A549 (cell line): ENCODE data around the gene PCNX2. TPM values are rescaled to one million over a fixed set of nuclear protein-coding genes. Genes with fewer than 3 reads are reported as not detected.

Source experiments
- ATAC-seq, 2 experiments: fragments of 200-7000 bp in 1 of 2; fragments of >200 bp in 1 of 2; cut with Nextera tagmentation in 1 of 2; cut with Tn5 transposase in 1 of 2; 3 replicates each; pipeline versions ENCODE4 v1.8.0 to v1.9.1; 2018 to 2020; ENCODE audit warnings: mild to moderate bottlenecking in 1 of 2, moderate library complexity in 1 of 2
- CTCF ChIA-PET: fragments of 300-600 bp; sonication (Branson Sonifier 250); formaldehyde crosslinking; extraction: SDS; loops from one replicate; lab custom pipeline; 2021; ENCODE audit warnings: antibody characterized with exemption, inconsistent platforms; lab: Yijun Ruan, JAX
- POLR2A ChIA-PET: fragments of 350-600 bp; formaldehyde crosslinking; extraction: SDS; loops from one replicate; lab custom pipeline; 2021; ENCODE audit warnings: antibody characterized with exemption, inconsistent platforms; lab: Yijun Ruan, JAX
- DNase-seq, 2 experiments: peaks; one replicate each; pipeline versions ENCODE4 v3.0.0 to v3.0.0-alpha.2; 2011 to 2016; ENCODE audit warnings: low read depth in 1 of 2, low spot score in 1 of 2
- FAIRE-seq: peaks from 2 replicates; lab custom pipeline; 2011; peaks lifted over from hg19 to GRCh38; lab: Jason Lieb, UNC
- H3K27ac ChIP-seq, 2 experiments: fragments of >200 bp; sonication (Bioruptor Twin); formaldehyde crosslinking; 3 replicates each; pipeline ENCODE4 v1.5.1; 2016 to 2017
- H3K4me1 ChIP-seq: fragments of >200 bp; sonication (Bioruptor Twin); formaldehyde crosslinking; 3 replicates; pipeline ENCODE4 v1.6.1; 2016
- H3K4me2 ChIP-seq: fragments of >200 bp; sonication (Bioruptor Twin); formaldehyde crosslinking; 3 replicates; pipeline ENCODE4 v1.6.1; 2016
- H3K4me3 ChIP-seq: fragments of >200 bp; sonication (Bioruptor Twin); formaldehyde crosslinking; 3 replicates; pipeline ENCODE4 v1.5.1; 2016
- H3K9me3 ChIP-seq: fragments of >200 bp; sonication (Bioruptor Twin); formaldehyde crosslinking; 3 replicates; pipeline ENCODE4 v1.6.1; 2016
- CEBPB ChIP-seq, 2 experiments: fragments of >200 bp in 1 of 2; sonication (Bioruptor Twin) in 1 of 2; formaldehyde crosslinking in 1 of 2; IDR thresholded peaks; 2 replicates each; pipeline ENCODE4 v1.6.1; 2012 to 2016
- CHD2 ChIP-seq: fragments of 150-350 bp; IDR thresholded peaks from 2 replicates; pipeline ENCODE4 v1.6.1; 2014; ENCODE audit warnings: low read length; ENCODE audit not compliant: partially characterized antibody
- EHMT2 ChIP-seq: fragments of 200-600 bp; sonication (generic); IDR thresholded peaks from 2 replicates; pipeline ENCODE4 v1.6.1; 2016; ENCODE audit warnings: antibody characterized with exemption, low read depth, mild to moderate bottlenecking, moderate library complexity
- EP300 ChIP-seq, 2 experiments: fragments of >200 bp; sonication (Bioruptor Twin); formaldehyde crosslinking; IDR thresholded peaks; 2 replicates in 1 of 2; 3 replicates in 1 of 2; pipeline ENCODE4 v1.6.1; 2016 to 2017
- FOSL2 ChIP-seq, 2 experiments: fragments of 450-650 bp in 1 of 2; fragments of >200 bp in 1 of 2; sonication (Bioruptor Twin) in 1 of 2; formaldehyde crosslinking; IDR thresholded peaks; 2 replicates each; pipeline versions ENCODE4 v1.5.0 to v1.6.1; 2016 to 2020; ENCODE audit warnings: mild to moderate bottlenecking in 1 of 2, moderate library complexity in 1 of 2
- HEYL ChIP-seq: fragments of 250-450 bp; sonication (Bioruptor Pico); IDR thresholded peaks from 2 replicates; pipeline ENCODE4 v1.8.0; 2021; ENCODE audit warnings: mild to moderate bottlenecking, moderate library complexity
- HOXA7 ChIP-seq: fragments of 250-450 bp; sonication (Bioruptor Pico); IDR thresholded peaks from 2 replicates; pipeline ENCODE4 v1.5.0; 2020; ENCODE audit warnings: mild to moderate bottlenecking, moderate library complexity
- HOXB13 ChIP-seq: fragments of 250-450 bp; sonication (Bioruptor Pico); IDR thresholded peaks from 2 replicates; pipeline ENCODE4 v1.5.0; 2020; ENCODE audit warnings: low read depth, mild to moderate bottlenecking, moderate library complexity
- JUNB ChIP-seq: fragments of >200 bp; sonication (Bioruptor Twin); formaldehyde crosslinking; IDR thresholded peaks from 2 replicates; pipeline ENCODE4 v1.6.1; 2016
- NPAS2 ChIP-seq: fragments of 250-450 bp; sonication (Bioruptor Pico); IDR thresholded peaks from 2 replicates; pipeline ENCODE4 v1.8.0; 2022; ENCODE audit warnings: mild to moderate bottlenecking, moderate library complexity, borderline replicate concordance
- NR3C1 ChIP-seq: fragments of >200 bp; sonication (Bioruptor Twin); formaldehyde crosslinking; IDR thresholded peaks from 3 replicates; pipeline ENCODE4 v1.6.1; 2017
- PHF8 ChIP-seq: fragments of 200-600 bp; sonication (generic); IDR thresholded peaks from 2 replicates; pipeline ENCODE4 v1.6.1; 2016; ENCODE audit warnings: low read depth, mild to moderate bottlenecking, antibody characterized with exemption, moderate library complexity, borderline replicate concordance
- POLR2AphosphoS2 ChIP-seq: conservative IDR thresholded peaks from 2 replicates; pipeline ENCODE4 v1.6.1; 2012; ENCODE audit warnings: low read length, improper control_type of control experiment, inconsistent platforms
- RCOR1 ChIP-seq: fragments of 150-350 bp; IDR thresholded peaks from 2 replicates; pipeline ENCODE4 v1.6.1; 2014; ENCODE audit warnings: antibody characterized with exemption, low read length, low read depth
- RFX5 ChIP-seq: fragments of 450-650 bp; IDR thresholded peaks from 2 replicates; pipeline ENCODE4 v1.7.1; 2014; ENCODE audit warnings: antibody characterized with exemption, mild to moderate bottlenecking, moderate library complexity
- SMC3 ChIP-seq: fragments of >200 bp; sonication (Bioruptor Twin); formaldehyde crosslinking; IDR thresholded peaks from 3 replicates; pipeline ENCODE4 v1.6.1; 2018; ENCODE audit warnings: inconsistent platforms
- SREBF2 ChIP-seq: fragments of 450-650 bp; IDR thresholded peaks from 2 replicates; pipeline ENCODE4 v1.6.1; 2014; ENCODE audit warnings: mild to moderate bottlenecking, moderate library complexity
- TFCP2L1 ChIP-seq: fragments of 250-450 bp; sonication (Bioruptor Pico); IDR thresholded peaks from 2 replicates; pipeline ENCODE4 v1.5.0; 2021; ENCODE audit warnings: mild to moderate bottlenecking
- ZC3H11A ChIP-seq: fragments of 450-650 bp; IDR thresholded peaks from 2 replicates; pipeline ENCODE4 v1.6.1; 2014; ENCODE audit warnings: antibody characterized with exemption, mild to moderate bottlenecking
- ZNF302 ChIP-seq: fragments of 250-450 bp; sonication (Bioruptor Pico); IDR thresholded peaks from 2 replicates; pipeline ENCODE4 v1.9.0; 2021; ENCODE audit warnings: inconsistent platforms, mild to moderate bottlenecking, moderate library complexity
- WGBS: methylation state at CpG from one replicate; pipeline ENCODE4 v1.1.6; 2017; ENCODE audit errors: missing lambda C conversion rate; 5-methylcytosine and 5-hydroxymethylcytosine counted together
- polyA plus RNA-seq, 4 experiments: library from polyadenylated mRNA; depleted of rRNA in 3 of 4; stranded (reverse); fragments of >200 nt; fragmentation: RNase III in 1 of 4; extraction: RNeasy Plus Mini Kit Qiagen cat#74134 plus additional on column Dnase treatment in 1 of 4; gene quantifications; 2 replicates in 3 of 4; 3 replicates in 1 of 4; pipeline ENCODE4 v1.2.3, GENCODE V29; 2011 to 2017
- TF ChIP-seq, protein P1 (sequence below): IDR thresholded peaks from 2 replicates; pipeline ENCODE4 v1.6.1; 2012
- TF ChIP-seq, protein P2 (sequence below): fragments of >200 bp; sonication (Bioruptor Twin); formaldehyde crosslinking; IDR thresholded peaks from 3 replicates; pipeline ENCODE4 v1.5.1; 2016
- TF ChIP-seq, protein P3 (sequence below): fragments of >200 bp; sonication (Bioruptor Twin); formaldehyde crosslinking; IDR thresholded peaks from 3 replicates; pipeline ENCODE4 v1.6.1; 2016
- TF ChIP-seq, protein P4 (sequence below): fragments of 200-600 bp; sonication (generic); IDR thresholded peaks from 2 replicates; pipeline ENCODE4 v1.6.1; 2016; ENCODE audit warnings: antibody characterized with exemption, mild to moderate bottlenecking, moderate library complexity
- TF ChIP-seq, protein P5 (sequence below): IDR thresholded peaks from 2 replicates; pipeline ENCODE4 v1.6.1; 2012
- TF ChIP-seq, protein P6 (sequence below): fragments of 450-650 bp; IDR thresholded peaks from 2 replicates; pipeline ENCODE4 v1.6.1; 2014; ENCODE audit warnings: antibody characterized with exemption

PCNX2 gene
- polyA plus RNA-seq, 2 of the 4 experiments (the other 2 are of a cell fraction) = 8.8 to 27.2 TPM

DNA sequence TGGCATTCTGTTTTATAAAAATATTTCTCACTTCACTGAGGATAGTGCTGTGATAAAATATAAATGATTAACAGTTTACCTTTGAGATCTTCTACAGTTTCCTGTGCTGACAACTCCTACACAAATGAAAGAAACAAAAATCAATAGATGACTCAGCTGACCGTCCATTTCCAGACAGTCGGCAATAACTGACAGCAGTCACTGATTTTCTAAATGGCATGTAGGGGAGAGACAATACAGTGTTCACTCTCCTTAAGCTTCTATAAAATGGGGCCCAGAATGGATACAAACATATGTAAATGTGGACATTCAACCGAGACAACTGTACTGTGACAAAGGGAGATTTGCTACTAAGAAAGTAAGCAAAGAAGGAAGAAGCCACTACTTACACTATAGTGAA lies 34.3 kb downstream of the PCNX2 start:
- CTCF ChIA-PET = interaction anchor here (0.6 kb wide), 2 partner anchors 641 to 1194 kb away, joined by 3 read pairs; no protein-coding TSS in a partner anchor
- Histone ChIP-seq H3K4me3 (no peak overlapping the region), H3K27ac (peak overlapping the region; percentile 55 to 77; a peak in 5 of 6 replicates), H3K4me1 (peaks cover 29% of the 10 kb centered on the region), H3K9me3 (no peaks in the 10 kb centered on the region), H3K4me2 (peak overlapping the region; percentile 67)
- FAIRE-seq (peak; percentile 63), DNase-seq (peak in 1 of 2 experiments; percentile 38), ATAC-seq (peak; percentile 49 to 80; a peak in 5 of 6 replicates)
- WGBS = 2% methylated on average over 3 of the region's 3 CpGs
- POLR2A ChIA-PET = no interaction called here
- TF ChIP-seq FOSL2 (IDR thresholded peaks at IDR 0.05) (no peak; the same call in 1 of the 2 replicates), FOSL2 (CRISPR knock-in tag; IDR thresholded peaks at IDR 0.05) (peak; percentile 75), JUNB (0 out of 2 replicates have a peak, but pooled peaks have one; percentile 25), RFX5 (no peak)
- TF ChIP-seq, protein P1, sequence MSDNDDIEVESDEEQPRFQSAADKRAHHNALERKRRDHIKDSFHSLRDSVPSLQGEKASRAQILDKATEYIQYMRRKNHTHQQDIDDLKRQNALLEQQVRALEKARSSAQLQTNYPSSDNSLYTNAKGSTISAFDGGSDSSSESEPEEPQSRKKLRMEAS = no peak

DNA sequence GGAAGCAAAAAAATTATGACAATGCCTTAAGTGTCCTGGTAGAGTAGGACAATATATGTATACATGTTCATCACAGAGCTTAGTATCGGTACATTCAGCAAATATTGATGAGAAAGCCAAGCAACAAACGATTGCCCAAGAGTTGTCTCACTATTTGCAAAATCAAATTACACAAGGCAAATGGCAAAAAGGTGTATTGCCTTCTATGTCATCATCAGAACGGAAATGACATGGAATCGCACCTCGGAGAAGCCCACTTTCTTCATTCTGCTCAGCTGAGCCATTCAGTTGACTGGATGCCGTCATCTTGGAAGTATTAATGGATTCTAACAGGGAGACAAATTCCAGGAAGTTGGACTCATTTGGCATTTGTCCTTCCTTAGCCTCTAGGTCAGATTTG lies 37.7 kb downstream of the PCNX2 start:
- no peak overlapping the region for H3K27ac ChIP-seq
- no peak overlapping the region for H3K4me2 ChIP-seq
- POLR2A ChIA-PET = no interaction called here
- H3K4me3 ChIP-seq = no peak overlapping the region
- no peaks in the 10 kb centered on the region for H3K9me3 ChIP-seq
- CTCF ChIA-PET = no interaction called here
- FAIRE-seq = no peak
- 91% methylated on average over 6 of the region's 6 CpGs for WGBS
- ATAC-seq = no peak
- peaks cover 45% of the 10 kb centered on the region for H3K4me1 ChIP-seq
- DNase-seq = no peak
- TF ChIP-seq PHF8 (no peak), NPAS2 (CRISPR knock-in tag) (no peak), HOXA7 (no peak), SMC3 (no peak), CEBPB (IDR thresholded peaks at IDR 0.05) (no peak), CHD2 (no peak), ZC3H11A (no peak), ZNF302 (CRISPR knock-in tag) (no peak), EP300 (IDR thresholded peaks at IDR 0.05) (no peak), NR3C1 (no peak), HOXB13 (no peak)

DNA sequence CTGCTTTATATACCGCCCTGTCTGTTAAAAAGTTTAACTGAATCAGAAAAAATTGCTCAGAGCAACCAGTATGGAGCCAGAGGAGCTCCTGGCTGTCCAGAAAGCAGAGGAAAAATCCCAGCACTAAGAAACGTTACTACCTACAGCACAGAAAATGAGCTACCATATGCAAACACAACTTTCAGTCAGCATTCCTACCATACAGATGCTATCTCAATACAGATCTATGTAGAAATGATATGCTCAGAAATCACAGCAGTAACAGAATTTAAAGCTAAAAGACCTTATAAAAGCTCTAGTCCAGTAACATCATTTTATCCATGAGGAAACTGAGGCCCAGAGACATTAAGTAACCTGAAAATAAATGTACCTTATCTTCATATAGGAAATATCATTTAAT lies 38.7 kb downstream of the PCNX2 start:
- Histone ChIP-seq H3K27ac (no peak overlapping the region), H3K4me1 (peaks cover 36% of the 10 kb centered on the region), H3K4me2 (no peak overlapping the region), H3K4me3 (no peak overlapping the region), H3K9me3 (no peaks in the 10 kb centered on the region)
- ChIA-PET POLR2A (no interaction called here), CTCF (no interaction called here)
- no peak for ATAC-seq
- no peak for DNase-seq
- 71% methylated on average over 2 of the region's 2 CpGs for WGBS
- no peak for FAIRE-seq
- TF ChIP-seq, protein P2, sequence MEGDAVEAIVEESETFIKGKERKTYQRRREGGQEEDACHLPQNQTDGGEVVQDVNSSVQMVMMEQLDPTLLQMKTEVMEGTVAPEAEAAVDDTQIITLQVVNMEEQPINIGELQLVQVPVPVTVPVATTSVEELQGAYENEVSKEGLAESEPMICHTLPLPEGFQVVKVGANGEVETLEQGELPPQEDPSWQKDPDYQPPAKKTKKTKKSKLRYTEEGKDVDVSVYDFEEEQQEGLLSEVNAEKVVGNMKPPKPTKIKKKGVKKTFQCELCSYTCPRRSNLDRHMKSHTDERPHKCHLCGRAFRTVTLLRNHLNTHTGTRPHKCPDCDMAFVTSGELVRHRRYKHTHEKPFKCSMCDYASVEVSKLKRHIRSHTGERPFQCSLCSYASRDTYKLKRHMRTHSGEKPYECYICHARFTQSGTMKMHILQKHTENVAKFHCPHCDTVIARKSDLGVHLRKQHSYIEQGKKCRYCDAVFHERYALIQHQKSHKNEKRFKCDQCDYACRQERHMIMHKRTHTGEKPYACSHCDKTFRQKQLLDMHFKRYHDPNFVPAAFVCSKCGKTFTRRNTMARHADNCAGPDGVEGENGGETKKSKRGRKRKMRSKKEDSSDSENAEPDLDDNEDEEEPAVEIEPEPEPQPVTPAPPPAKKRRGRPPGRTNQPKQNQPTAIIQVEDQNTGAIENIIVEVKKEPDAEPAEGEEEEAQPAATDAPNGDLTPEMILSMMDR = no peak
- TF ChIP-seq EHMT2 (no peak), PHF8 (no peak), NR3C1 (no peak), HOXA7 (no peak), TFCP2L1 (CRISPR knock-in tag) (no peak), NPAS2 (CRISPR knock-in tag) (no peak), RFX5 (no peak), SREBF2 (no peak), CHD2 (no peak), HEYL (CRISPR knock-in tag) (no peak), POLR2AphosphoS2 (no peak), RCOR1 (no peak)
- TF ChIP-seq, protein P3, sequence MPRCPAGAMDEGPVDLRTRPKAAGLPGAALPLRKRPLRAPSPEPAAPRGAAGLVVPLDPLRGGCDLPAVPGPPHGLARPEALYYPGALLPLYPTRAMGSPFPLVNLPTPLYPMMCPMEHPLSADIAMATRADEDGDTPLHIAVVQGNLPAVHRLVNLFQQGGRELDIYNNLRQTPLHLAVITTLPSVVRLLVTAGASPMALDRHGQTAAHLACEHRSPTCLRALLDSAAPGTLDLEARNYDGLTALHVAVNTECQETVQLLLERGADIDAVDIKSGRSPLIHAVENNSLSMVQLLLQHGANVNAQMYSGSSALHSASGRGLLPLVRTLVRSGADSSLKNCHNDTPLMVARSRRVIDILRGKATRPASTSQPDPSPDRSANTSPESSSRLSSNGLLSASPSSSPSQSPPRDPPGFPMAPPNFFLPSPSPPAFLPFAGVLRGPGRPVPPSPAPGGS = no peak
- TF ChIP-seq, protein P4, sequence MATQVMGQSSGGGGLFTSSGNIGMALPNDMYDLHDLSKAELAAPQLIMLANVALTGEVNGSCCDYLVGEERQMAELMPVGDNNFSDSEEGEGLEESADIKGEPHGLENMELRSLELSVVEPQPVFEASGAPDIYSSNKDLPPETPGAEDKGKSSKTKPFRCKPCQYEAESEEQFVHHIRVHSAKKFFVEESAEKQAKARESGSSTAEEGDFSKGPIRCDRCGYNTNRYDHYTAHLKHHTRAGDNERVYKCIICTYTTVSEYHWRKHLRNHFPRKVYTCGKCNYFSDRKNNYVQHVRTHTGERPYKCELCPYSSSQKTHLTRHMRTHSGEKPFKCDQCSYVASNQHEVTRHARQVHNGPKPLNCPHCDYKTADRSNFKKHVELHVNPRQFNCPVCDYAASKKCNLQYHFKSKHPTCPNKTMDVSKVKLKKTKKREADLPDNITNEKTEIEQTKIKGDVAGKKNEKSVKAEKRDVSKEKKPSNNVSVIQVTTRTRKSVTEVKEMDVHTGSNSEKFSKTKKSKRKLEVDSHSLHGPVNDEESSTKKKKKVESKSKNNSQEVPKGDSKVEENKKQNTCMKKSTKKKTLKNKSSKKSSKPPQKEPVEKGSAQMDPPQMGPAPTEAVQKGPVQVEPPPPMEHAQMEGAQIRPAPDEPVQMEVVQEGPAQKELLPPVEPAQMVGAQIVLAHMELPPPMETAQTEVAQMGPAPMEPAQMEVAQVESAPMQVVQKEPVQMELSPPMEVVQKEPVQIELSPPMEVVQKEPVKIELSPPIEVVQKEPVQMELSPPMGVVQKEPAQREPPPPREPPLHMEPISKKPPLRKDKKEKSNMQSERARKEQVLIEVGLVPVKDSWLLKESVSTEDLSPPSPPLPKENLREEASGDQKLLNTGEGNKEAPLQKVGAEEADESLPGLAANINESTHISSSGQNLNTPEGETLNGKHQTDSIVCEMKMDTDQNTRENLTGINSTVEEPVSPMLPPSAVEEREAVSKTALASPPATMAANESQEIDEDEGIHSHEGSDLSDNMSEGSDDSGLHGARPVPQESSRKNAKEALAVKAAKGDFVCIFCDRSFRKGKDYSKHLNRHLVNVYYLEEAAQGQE = no peak
- TF ChIP-seq, protein P5, sequence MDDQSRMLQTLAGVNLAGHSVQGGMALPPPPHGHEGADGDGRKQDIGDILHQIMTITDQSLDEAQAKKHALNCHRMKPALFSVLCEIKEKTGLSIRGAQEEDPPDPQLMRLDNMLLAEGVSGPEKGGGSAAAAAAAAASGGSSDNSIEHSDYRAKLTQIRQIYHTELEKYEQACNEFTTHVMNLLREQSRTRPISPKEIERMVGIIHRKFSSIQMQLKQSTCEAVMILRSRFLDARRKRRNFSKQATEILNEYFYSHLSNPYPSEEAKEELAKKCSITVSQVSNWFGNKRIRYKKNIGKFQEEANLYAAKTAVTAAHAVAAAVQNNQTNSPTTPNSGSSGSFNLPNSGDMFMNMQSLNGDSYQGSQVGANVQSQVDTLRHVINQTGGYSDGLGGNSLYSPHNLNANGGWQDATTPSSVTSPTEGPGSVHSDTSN = no peak
- TF ChIP-seq, protein P6, sequence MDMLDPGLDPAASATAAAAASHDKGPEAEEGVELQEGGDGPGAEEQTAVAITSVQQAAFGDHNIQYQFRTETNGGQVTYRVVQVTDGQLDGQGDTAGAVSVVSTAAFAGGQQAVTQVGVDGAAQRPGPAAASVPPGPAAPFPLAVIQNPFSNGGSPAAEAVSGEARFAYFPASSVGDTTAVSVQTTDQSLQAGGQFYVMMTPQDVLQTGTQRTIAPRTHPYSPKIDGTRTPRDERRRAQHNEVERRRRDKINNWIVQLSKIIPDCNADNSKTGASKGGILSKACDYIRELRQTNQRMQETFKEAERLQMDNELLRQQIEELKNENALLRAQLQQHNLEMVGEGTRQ = no peak
